HFFc6 (cell line): Measurements from ENCODE around the gene UAP1L1. TPM values are rescaled to one million over a fixed set of nuclear protein-coding genes. Genes with fewer than 3 reads are reported as not detected.

Source experiments
- DNase-seq: peaks from one replicate; pipeline ENCODE4 v3.0.0-alpha.2; 2018
- H3K27ac Mint-ChIP-seq: 2 replicates; pipeline ENCODE4 v1.8.0; 2020; ENCODE audit warnings: mild to moderate bottlenecking, mixed read lengths
- H3K27me3 Mint-ChIP-seq: 2 replicates; pipeline ENCODE4 v1.8.0; 2021; ENCODE audit warnings: mild to moderate bottlenecking, moderate library complexity, mixed read lengths; ENCODE audit not compliant: insufficient read depth
- H3K36me3 Mint-ChIP-seq: 2 replicates; pipeline ENCODE4 v1.8.0; 2021; ENCODE audit warnings: low read depth, mixed read lengths
- H3K4me1 Mint-ChIP-seq: 2 replicates; pipeline ENCODE4 v1.8.0; 2020; ENCODE audit warnings: low read depth, mixed read lengths
- H3K4me3 Mint-ChIP-seq: 2 replicates; pipeline ENCODE4 v1.8.0; 2020; ENCODE audit warnings: mild to moderate bottlenecking, moderate library complexity, mixed read lengths
- H3K9me3 Mint-ChIP-seq: 2 replicates; pipeline ENCODE4 v1.8.0; 2020; ENCODE audit warnings: mild to moderate bottlenecking, mixed read lengths
- total RNA-seq, 6 experiments: library from RNA; stranded (reverse); fragmentation: NEBNext Ultra II Directional; extraction: Animal tissue kit (Norgen Biotek cat#: 25700); gene quantifications; 2 replicates in 1 of 6; 3 replicates in 5 of 6; pipeline ENCODE4 v1.2.3, GENCODE V29; 2021
- TF ChIP-seq, protein P1 (sequence below): fragments of 200-600 bp; sonication (generic); IDR thresholded peaks from 2 replicates; pipeline ENCODE4 v1.5.0; 2021; ENCODE audit warnings: antibody characterized with exemption, mild to moderate bottlenecking

The UAP1L1 gene
- total RNA-seq, 6 experiments from 2014 or later: 9.4 to 13.1 (median 10.6) TPM

DNA sequence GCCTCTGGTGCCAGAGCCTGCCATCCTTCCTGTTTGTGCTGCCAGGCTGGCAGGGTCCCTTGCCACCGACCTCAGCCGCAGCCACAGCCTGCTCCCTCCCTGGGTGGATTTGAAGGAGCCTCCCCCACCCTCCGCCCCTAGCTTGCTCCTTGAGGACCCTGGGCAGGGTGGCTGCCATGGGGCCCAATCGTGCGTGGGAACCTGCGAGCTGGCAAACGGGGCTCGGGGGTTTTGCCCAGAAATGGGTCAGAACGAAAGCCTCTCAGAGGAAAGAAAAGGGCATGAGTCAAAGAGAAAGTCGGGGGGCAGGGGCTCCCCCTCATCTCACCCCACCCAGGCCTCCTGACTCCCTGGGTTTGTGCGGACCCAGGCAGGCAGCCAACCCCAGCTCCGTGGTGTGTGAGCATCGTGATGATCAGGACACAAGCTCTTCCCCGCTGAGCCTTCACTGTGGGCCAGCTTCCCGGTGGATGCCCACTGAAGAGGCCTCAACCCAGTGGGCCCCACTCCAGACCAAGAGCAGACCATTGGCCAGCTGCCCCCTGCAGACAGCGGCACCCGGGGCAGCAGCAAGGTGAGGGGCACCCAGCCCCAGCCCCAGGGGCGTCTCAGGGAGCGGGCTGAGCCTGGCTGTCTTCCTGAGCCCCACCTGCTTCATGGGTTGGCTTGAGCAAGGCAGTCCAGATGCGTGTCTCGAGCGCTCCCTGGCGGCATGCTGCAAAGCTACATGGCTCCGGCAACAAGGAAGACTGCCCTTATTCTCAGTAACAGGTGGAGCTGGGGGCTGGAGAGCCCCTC is 42.4 kb upstream of the UAP1L1 start:
- peak; percentile 65 for DNase-seq
- Mint-ChIP-seq H3K27ac (no peak overlapping the region), H3K4me3 (no peak overlapping the region), H3K9me3 (no peaks in the 10 kb centered on the region), H3K36me3 (no peaks in the 10 kb centered on the region), H3K4me1 (no peaks in the 10 kb centered on the region), H3K27me3 (no peaks in the 10 kb centered on the region; the same call in 1 of the 2 replicates)
- TF ChIP-seq, protein P1, sequence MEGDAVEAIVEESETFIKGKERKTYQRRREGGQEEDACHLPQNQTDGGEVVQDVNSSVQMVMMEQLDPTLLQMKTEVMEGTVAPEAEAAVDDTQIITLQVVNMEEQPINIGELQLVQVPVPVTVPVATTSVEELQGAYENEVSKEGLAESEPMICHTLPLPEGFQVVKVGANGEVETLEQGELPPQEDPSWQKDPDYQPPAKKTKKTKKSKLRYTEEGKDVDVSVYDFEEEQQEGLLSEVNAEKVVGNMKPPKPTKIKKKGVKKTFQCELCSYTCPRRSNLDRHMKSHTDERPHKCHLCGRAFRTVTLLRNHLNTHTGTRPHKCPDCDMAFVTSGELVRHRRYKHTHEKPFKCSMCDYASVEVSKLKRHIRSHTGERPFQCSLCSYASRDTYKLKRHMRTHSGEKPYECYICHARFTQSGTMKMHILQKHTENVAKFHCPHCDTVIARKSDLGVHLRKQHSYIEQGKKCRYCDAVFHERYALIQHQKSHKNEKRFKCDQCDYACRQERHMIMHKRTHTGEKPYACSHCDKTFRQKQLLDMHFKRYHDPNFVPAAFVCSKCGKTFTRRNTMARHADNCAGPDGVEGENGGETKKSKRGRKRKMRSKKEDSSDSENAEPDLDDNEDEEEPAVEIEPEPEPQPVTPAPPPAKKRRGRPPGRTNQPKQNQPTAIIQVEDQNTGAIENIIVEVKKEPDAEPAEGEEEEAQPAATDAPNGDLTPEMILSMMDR: peak; percentile 89

DNA sequence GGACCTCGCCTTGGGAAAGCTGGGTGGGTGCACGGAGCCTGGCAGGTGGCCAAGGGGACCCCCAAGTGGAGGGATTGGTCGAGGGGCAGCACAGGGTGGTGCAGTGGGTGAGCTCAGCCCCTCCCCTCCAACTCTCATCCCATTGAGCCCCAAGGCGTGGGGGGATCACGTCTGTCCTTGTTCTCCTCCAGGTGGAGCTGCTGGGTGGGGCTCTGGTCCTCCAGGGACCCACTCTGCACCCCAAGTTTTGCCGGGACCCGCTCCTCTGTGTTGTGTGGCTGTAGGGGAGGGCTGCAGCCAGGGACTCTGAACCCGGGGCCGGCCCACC is 41.8 kb upstream of the UAP1L1 start:
- H3K27me3 Mint-ChIP-seq: no peaks in the 10 kb centered on the region; the same call in 1 of the 2 replicates
- H3K4me1 Mint-ChIP-seq: no peaks in the 10 kb centered on the region
- no peak for DNase-seq
- no peak overlapping the region for H3K27ac Mint-ChIP-seq
- no peak overlapping the region for H3K4me3 Mint-ChIP-seq
- no peaks in the 10 kb centered on the region for H3K9me3 Mint-ChIP-seq
- TF ChIP-seq, protein P1: peak; percentile 60
- H3K36me3 Mint-ChIP-seq: no peaks in the 10 kb centered on the region

DNA sequence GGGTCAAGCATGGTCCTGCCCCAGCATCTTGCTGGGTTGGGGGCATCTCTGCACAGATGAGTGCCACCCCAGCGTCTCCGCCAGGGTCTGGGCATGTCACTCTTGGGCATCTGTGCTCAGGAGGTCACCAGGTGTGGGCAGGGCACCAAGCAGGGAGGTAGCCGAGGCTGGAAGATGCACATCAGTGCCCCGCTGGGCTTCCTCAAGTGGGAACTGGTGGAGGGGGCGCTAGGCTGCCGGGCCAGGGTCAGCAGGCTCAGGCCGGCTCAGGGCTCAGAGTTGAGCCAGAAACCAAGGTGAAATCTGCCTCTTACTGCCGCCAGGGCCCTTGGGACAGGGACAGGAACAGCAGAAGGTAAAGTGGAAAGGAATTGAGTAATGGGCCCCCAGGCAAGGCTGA is 41.4 kb upstream of the UAP1L1 start:
- Mint-ChIP-seq H3K4me1 (no peaks in the 10 kb centered on the region), H3K4me3 (no peak overlapping the region), H3K27ac (no peak overlapping the region), H3K36me3 (no peaks in the 10 kb centered on the region), H3K9me3 (no peaks in the 10 kb centered on the region), H3K27me3 (no peaks in the 10 kb centered on the region; the same call in 1 of the 2 replicates)
- no peak for DNase-seq
- TF ChIP-seq, protein P1: no peak

DNA sequence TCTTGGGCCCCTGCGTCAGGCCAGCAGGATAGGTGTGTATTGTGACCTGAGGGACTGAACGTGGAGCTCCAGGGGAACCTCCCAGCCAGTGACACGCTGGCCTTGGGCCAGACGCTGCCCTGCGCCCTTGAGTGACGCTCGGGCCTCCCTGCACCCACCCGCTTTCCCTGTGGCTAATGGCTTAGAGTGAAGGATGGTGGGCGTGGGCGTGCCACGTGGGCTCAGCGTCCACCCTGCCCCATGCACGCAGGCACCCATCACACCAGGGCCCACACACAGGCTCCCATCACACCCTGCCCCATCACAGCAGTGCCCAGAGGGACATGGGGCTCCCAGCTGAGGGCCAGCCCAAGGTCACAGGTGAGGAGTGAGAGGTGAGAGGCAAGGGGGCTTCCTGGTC is 40.3 kb upstream of the UAP1L1 start:
- TF ChIP-seq, protein P1: no peak
- Mint-ChIP-seq H3K4me1 (no peaks in the 10 kb centered on the region), H3K9me3 (no peaks in the 10 kb centered on the region), H3K36me3 (no peaks in the 10 kb centered on the region), H3K27me3 (no peaks in the 10 kb centered on the region; the same call in 1 of the 2 replicates), H3K4me3 (no peak overlapping the region), H3K27ac (no peak overlapping the region)
- no peak for DNase-seq

DNA sequence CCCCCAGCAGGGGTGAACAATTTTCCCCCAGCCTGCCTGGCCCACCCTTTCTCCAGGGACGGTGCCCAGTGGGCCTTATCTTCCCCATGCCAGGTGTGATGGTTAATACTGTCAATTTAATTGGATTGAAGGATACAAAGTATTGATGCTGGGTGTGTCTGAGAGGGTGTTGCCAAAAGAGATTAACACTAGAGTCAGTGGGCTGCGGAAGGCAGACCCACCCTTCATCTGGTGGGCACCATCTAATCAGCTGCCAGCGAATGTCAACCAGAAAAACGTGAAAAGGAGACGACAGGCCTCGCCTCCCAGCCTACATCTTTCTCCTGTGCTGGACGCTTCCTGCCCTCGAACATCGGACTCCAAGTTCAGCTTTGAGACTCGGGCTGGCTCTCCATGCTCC is 39.8 kb upstream of the UAP1L1 start:
- no peak for DNase-seq
- H3K27ac Mint-ChIP-seq: no peak overlapping the region
- H3K9me3 Mint-ChIP-seq: no peaks in the 10 kb centered on the region
- no peaks in the 10 kb centered on the region for H3K4me1 Mint-ChIP-seq
- no peaks in the 10 kb centered on the region for H3K36me3 Mint-ChIP-seq
- TF ChIP-seq, protein P1: no peak
- H3K27me3 Mint-ChIP-seq: no peaks in the 10 kb centered on the region; the same call in 1 of the 2 replicates
- H3K4me3 Mint-ChIP-seq: no peak overlapping the region
